Subcutaneous adipose tissue (tissue), 4 donors: ENCODE data around the gene SHD. TPM values are rescaled to one million over a fixed set of nuclear protein-coding genes. Genes with fewer than 3 reads are reported as not detected.

Experiments used
- total RNA-seq, 4 donors: library from RNA; depleted of rRNA; stranded (reverse); fragments of >200 nt; gene quantifications; one replicate each; pipeline ENCODE4 v1.1.0, GENCODE V29; 2016
- TF ChIP-seq, protein P1 (sequence below): fragments of 450-650 bp; IDR thresholded peaks from one replicate; pipeline ENCODE4 v1.5.1; 2016; ENCODE audit warnings: low read depth, mild to moderate bottlenecking, control low read depth, antibody characterized with exemption, moderate library complexity

The SHD gene
- total RNA-seq, 4 donors from 2014 or later, result not detected

DNA sequence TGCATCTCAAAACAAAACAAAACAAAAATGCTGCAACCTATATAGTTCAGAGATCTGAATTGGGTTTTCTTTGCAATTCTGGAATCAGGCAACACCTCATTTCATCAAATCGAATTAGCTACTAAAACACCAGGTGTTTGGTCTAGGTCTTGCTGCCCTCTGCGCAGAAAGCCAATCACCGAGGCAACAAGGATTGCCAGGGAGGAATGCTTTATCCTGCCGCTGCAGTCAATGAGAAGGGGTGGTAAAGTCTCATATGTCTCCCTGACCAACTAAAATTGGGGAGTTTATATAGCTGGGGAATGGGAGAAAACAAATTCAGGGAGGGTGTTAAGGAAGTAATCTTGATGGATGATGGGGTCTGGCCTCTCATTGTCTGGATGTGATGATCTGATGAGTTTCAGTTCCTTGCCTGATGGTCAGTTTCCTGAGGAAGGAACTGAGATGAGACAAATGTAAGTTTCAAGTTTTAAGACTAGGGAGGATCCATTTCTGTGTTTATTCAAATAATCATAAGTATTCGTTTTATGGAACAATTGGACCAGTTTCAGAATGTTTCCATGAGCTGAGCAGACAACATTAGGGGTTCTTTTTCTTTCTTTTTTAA is 37.1 kb upstream of the SHD start:
- TF ChIP-seq, protein P1, sequence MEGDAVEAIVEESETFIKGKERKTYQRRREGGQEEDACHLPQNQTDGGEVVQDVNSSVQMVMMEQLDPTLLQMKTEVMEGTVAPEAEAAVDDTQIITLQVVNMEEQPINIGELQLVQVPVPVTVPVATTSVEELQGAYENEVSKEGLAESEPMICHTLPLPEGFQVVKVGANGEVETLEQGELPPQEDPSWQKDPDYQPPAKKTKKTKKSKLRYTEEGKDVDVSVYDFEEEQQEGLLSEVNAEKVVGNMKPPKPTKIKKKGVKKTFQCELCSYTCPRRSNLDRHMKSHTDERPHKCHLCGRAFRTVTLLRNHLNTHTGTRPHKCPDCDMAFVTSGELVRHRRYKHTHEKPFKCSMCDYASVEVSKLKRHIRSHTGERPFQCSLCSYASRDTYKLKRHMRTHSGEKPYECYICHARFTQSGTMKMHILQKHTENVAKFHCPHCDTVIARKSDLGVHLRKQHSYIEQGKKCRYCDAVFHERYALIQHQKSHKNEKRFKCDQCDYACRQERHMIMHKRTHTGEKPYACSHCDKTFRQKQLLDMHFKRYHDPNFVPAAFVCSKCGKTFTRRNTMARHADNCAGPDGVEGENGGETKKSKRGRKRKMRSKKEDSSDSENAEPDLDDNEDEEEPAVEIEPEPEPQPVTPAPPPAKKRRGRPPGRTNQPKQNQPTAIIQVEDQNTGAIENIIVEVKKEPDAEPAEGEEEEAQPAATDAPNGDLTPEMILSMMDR, result no peak

DNA sequence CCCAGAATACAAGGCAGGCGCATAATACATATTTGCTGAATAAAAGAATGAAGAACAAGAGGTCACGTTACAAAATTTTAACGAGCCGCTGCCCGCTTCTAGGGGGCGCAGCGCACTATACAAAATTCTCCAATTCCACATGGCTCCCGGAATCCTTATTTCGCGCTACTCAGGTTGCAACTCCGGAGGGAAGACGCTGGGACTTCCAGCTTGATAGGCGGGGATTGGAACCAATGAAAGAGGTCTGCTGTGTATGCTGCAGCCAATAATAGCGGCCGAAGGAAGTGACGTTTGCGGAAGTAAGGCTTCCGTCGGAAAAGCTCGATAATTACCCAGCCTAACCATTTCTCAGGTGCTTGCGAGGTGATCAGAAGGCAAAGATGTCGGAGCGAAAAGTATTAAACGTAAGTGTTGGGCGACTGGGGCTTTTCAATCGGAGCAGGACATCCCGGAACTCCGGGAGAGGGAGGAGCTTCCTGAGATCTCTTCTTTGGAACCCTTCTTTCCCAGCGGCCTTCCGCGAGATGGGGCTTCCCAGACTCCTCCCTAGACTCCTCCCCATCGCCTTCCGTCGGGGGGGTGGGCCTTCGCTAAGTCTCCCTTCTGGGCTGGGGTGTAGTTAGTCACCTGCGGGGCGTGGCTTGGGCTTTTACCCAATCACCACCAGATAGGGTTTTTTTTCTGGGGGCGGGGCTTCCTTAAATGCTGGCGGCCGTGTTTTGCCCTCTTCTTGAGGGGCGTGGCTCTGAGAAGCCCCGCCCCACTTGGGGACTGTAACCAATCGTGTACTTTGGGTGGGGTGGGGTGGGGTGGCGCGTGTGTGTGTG is 32.1 kb upstream of the SHD start, which contains the start of gene YJU2:
TSS of gene YJU2 (plus strand) at position 314 of the 827 bp plus-strand sequence. CDS start at position 381, 67 bp downstream.
- TF ChIP-seq, protein P1, result no peak

- TF ChIP-seq, protein P1, result no peak
These were observed 22.5 kb upstream of the SHD start for GRCh38 chr19:4256563-4256962.

DNA sequence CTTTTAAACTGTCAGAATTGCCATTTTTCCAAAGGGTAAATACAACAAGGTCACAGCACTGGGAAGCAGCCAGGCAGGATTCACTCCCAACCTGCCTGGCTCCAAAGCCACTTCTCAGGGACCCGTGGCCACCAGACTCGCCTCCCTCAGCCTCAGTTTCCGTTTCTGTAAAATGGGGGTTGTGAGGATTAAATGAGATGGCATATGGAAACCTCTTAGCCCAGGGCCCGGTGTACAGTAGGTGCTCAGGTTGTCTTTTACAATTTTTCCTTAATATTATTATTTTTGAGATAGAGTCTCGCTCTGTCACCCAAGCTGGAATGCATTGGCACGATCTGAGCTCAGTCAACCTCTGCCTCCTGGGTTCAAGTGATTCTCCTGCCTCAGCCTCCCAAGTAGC is 22.0 kb upstream of the SHD start:
- TF ChIP-seq, protein P1, result no peak

GRCh38 chr19:4258181-4258580 is 20.9 kb upstream of the SHD start:
- TF ChIP-seq, protein P1, result no peak

DNA sequence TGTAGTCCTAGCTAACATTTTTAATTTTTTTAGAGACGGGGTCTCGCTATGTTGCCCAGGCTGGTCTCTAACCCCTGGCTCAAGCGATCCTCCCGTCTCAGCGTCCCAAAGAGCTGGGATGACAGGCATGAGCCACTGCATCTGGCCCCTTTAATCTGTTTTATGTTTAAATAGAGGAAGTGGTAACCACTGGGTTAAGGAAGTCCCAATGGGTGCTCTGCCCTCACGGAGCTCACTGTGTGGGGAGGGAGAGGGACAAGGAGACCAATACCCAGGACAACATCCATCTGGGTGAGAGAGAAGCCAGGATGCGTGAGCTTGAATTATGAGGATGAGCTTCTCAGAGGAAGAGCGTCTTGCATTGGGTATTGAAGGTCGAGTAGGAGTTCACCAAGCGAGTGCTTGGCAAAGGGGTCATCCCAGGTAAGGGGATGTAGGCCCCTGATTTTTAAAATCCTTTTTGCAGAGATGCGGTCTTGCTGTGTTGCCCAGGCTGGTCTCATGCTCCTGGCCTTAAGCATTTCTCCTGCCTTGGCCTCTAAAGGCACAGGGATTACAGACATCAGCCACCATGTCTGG is 18.4 kb upstream of the SHD start:
- TF ChIP-seq, protein P1, result no peak

GRCh38 chr19:4264812-4265211 is 14.3 kb upstream of the SHD start:
- TF ChIP-seq, protein P1, result no peak
